HG03378 (cell line): ENCODE data around the gene ATG2A.

ENCODE experiments used
- ATAC-seq: cut with Tn5 transposase; IDR thresholded peaks from one replicate; pipeline ENCODE4 v1.9.1; 2021; ENCODE audit warnings: mild to moderate bottlenecking, moderate library complexity; ENCODE audit not compliant: unreplicated experiment

ATG2A gene

GRCh38 chr11:64916775-64917662 lies at the start of gene ATG2A:
TSS of gene ATG2A (minus strand) at chr11:64917209. CDS start at chr11:64917135, 74 bp downstream.
- peak; percentile 91 for ATAC-seq

GRCh38 chr11:64963072-64963631 lies 46.1 kb upstream of the ATG2A start:
- ATAC-seq = no peak

GRCh38 chr11:64960719-64961118 lies 43.7 kb upstream of the ATG2A start:
- no peak for ATAC-seq

- ATAC-seq = no peak
These were observed 42.5 kb upstream of the ATG2A start for GRCh38 chr11:64959498-64959897.

- ATAC-seq = no peak
These were observed 37.2 kb upstream of the ATG2A start for GRCh38 chr11:64954201-64954600.

- no peak for ATAC-seq
These were observed 34.5 kb upstream of the ATG2A start for GRCh38 chr11:64951529-64951928.

GRCh38 chr11:64947208-64947814 lies 30.3 kb upstream of the ATG2A start:
- ATAC-seq = no peak

- no peak for ATAC-seq
These were observed 19.5 kb upstream of the ATG2A start for GRCh38 chr11:64936539-64936938.

GRCh38 chr11:64935359-64936081 lies 18.5 kb upstream of the ATG2A start, which contains the start of gene GPHA2:
TSS of gene GPHA2 (minus strand) at chr11:64935893. CDS start at chr11:64935460, 433 bp downstream.
- no peak for ATAC-seq

GRCh38 chr11:64934682-64935358 lies 17.8 kb upstream of the ATG2A start:
- ATAC-seq = no peak

GRCh38 chr11:64933935-64934681 lies 17.1 kb upstream of the ATG2A start:
- ATAC-seq = no peak

GRCh38 chr11:64933213-64933934 lies 16.4 kb upstream of the ATG2A start:
- ATAC-seq = no peak

GRCh38 chr11:64932324-64932723 lies 15.3 kb upstream of the ATG2A start:
- no peak for ATAC-seq

- no peak for ATAC-seq
These were observed 14.3 kb upstream of the ATG2A start for GRCh38 chr11:64931290-64931689.

GRCh38 chr11:64930340-64930739 lies 13.3 kb upstream of the ATG2A start:
- no peak for ATAC-seq

GRCh38 chr11:64929625-64930024 lies 12.6 kb upstream of the ATG2A start:
- no peak for ATAC-seq

- no peak for ATAC-seq
These were observed 11.9 kb upstream of the ATG2A start for GRCh38 chr11:64928957-64929356.

GRCh38 chr11:64926689-64927088 lies 9.7 kb upstream of the ATG2A start:
- no peak for ATAC-seq
